GM19043 (cell line): Measurements from ENCODE around the gene CLMN.

Experiments
- ATAC-seq: cut with Tn5 transposase; IDR thresholded peaks from one replicate; pipeline ENCODE4 v1.9.1; 2021; ENCODE audit warnings: low read depth; ENCODE audit not compliant: unreplicated experiment

CLMN gene

GRCh38 chr14:95264271-95264973 lies 55.3 kb downstream of the CLMN start:
- no peak for ATAC-seq

- ATAC-seq: no peak
These were observed 56.0 kb downstream of the CLMN start for GRCh38 chr14:95263527-95264231.

- no peak for ATAC-seq
These were observed 57.2 kb downstream of the CLMN start for GRCh38 chr14:95262511-95262891.

- ATAC-seq: no peak
These were observed 57.8 kb downstream of the CLMN start for GRCh38 chr14:95261616-95262510.

- no peak for ATAC-seq
These were observed 59.0 kb downstream of the CLMN start for GRCh38 chr14:95260537-95261361.

- ATAC-seq: no peak
These were observed 60.7 kb downstream of the CLMN start for GRCh38 chr14:95258754-95259593.

GRCh38 chr14:95258156-95258555 lies 61.6 kb downstream of the CLMN start:
- no peak for ATAC-seq

- ATAC-seq: no peak
These were observed 62.2 kb downstream of the CLMN start for GRCh38 chr14:95257521-95257920.

GRCh38 chr14:95256776-95257060 lies 63.0 kb downstream of the CLMN start:
- no peak for ATAC-seq

- no peak for ATAC-seq
These were observed 63.5 kb downstream of the CLMN start for GRCh38 chr14:95256002-95256775.

- ATAC-seq: peak; percentile 25
These were observed 64.2 kb downstream of the CLMN start for GRCh38 chr14:95255487-95255886.

- ATAC-seq: peak; percentile 63
These were observed 64.7 kb downstream of the CLMN start for GRCh38 chr14:95255013-95255412.

GRCh38 chr14:95254288-95254687 lies 65.4 kb downstream of the CLMN start:
- ATAC-seq: no peak

GRCh38 chr14:95253039-95253630 lies 66.6 kb downstream of the CLMN start:
- no peak for ATAC-seq

- ATAC-seq: no peak
These were observed 67.5 kb downstream of the CLMN start for GRCh38 chr14:95252219-95252618.

GRCh38 chr14:95250936-95251335 lies 68.8 kb downstream of the CLMN start:
- ATAC-seq: no peak

- ATAC-seq: no peak
These were observed 69.5 kb downstream of the CLMN start for GRCh38 chr14:95250140-95250769.

GRCh38 chr14:95248432-95248831 lies 71.3 kb downstream of the CLMN start:
- no peak for ATAC-seq
